K562 (cell line): ENCODE measurements around the gene GCSH. TPM values are rescaled to one million over a fixed set of nuclear protein-coding genes. Genes with fewer than 3 reads are reported as not detected.

Experiments
- ATAC-seq: fragments of 200-7000 bp; cut with Tn5 transposase; 3 replicates; pipeline ENCODE4 v1.9.1; 2020; ENCODE audit warnings: moderate library complexity
- BruUV-seq: library from RNA; stranded (reverse); fragments of 400-500 nt; replicated peaks from 2 replicates; lab custom pipeline; 2021; lab: Mats Ljungman, UMichigan
- CTCF ChIA-PET: fragments of 300-600 bp; formaldehyde crosslinking; extraction: SDS; loops from one replicate; lab custom pipeline; 2021; ENCODE audit warnings: low intra/inter-chr PET ratio; lab: Yijun Ruan, JAX
- POLR2A ChIA-PET: fragments of 300-600, 350-650 bp; sonication (Branson Sonifier 250); formaldehyde crosslinking; extraction: SDS; loops from one replicate; lab custom pipeline; 2021; ENCODE audit warnings: antibody characterized with exemption, inconsistent platforms; lab: Yijun Ruan, JAX
- DNase-seq, 4 experiments: peaks; one replicate each; pipeline versions ENCODE4 v3.0.0 to v3.0.0-alpha.2; 2011 to 2018; ENCODE audit warnings: low spot score in 3 of 4, mixed read lengths in 3 of 4; ENCODE audit errors: extremely low read depth in 1 of 4
- FAIRE-seq: peaks from 2 replicates; lab custom pipeline; 2011; peaks lifted over from hg19 to GRCh38; lab: Jason Lieb, UNC
- H2AFZ ChIP-seq: 2 replicates; pipeline ENCODE4 v1.6.0; 2011; ENCODE audit warnings: low read depth, low read length, control low read depth, inconsistent platforms
- H3K27ac ChIP-seq: fragments of 200-600 bp; 3 replicates; pipeline ENCODE4 v1.8.0; 2011; ENCODE audit warnings: low read depth, mild to moderate bottlenecking, control low read depth, inconsistent platforms, low read length, moderate library complexity, mixed read lengths; ENCODE audit errors: extremely low read depth
- H3K27me3 ChIP-seq, 2 experiments: fragments of 300-600 bp in 1 of 2; 2 replicates in 1 of 2; 3 replicates in 1 of 2; pipeline versions ENCODE4 v1.6.0 to v1.8.0; 2011; ENCODE audit warnings: inconsistent platforms in 2 of 2, low read length in 2 of 2, mild to moderate bottlenecking in 1 of 2, mixed read lengths in 1 of 2, moderate library complexity in 1 of 2; ENCODE audit not compliant: control insufficient read depth in 2 of 2, insufficient read depth in 2 of 2
- H3K36me3 ChIP-seq: fragments of 300-600 bp; 3 replicates; pipeline ENCODE4 v1.8.0; 2011; ENCODE audit warnings: mild to moderate bottlenecking, low read length, inconsistent platforms; ENCODE audit not compliant: control insufficient read depth, insufficient read depth
- H3K4me1 ChIP-seq, 2 experiments: fragments of 200-600 bp in 1 of 2; replicated peaks in 1 of 2; 2 replicates in 1 of 2; 3 replicates in 1 of 2; pipeline versions ENCODE4 v1.5.1 to v1.8.0; 2011; ENCODE audit warnings: inconsistent platforms in 2 of 2, low read length in 2 of 2, mild to moderate bottlenecking in 1 of 2, mixed read lengths in 1 of 2, moderate library complexity in 1 of 2; ENCODE audit not compliant: control insufficient read depth in 2 of 2, insufficient read depth in 2 of 2
- H3K4me2 ChIP-seq: 2 replicates; pipeline ENCODE4 v1.6.1; 2011; ENCODE audit warnings: low read length, control low read depth, inconsistent platforms, mixed read lengths; ENCODE audit not compliant: insufficient read depth
- H3K4me3 ChIP-seq: fragments of 200-600 bp; sonication (generic), shearing (Covaris generic); 2 replicates; pipeline ENCODE4 v1.5.1; 2016; ENCODE audit warnings: control low read depth, inconsistent platforms
- H3K79me2 ChIP-seq: fragments of 200-600 bp; 3 replicates; pipeline ENCODE4 v1.8.0; 2011; ENCODE audit warnings: low read length, inconsistent platforms; ENCODE audit not compliant: control insufficient read depth, insufficient read depth
- H3K9ac ChIP-seq, 2 experiments: 2 replicates each; pipeline versions ENCODE4 v1.6.0 to v1.6.1; 2011; ENCODE audit warnings: low read depth in 2 of 2, low read length in 2 of 2, control low read depth in 1 of 2, inconsistent platforms in 1 of 2, mild to moderate bottlenecking in 1 of 2, mixed read lengths in 1 of 2; ENCODE audit not compliant: insufficient read depth in 1 of 2
- H3K9me1 ChIP-seq: one replicate; pipeline ENCODE4 v1.6.0; 2011; ENCODE audit warnings: inconsistent platforms, mild to moderate bottlenecking, low read length, moderate library complexity; ENCODE audit not compliant: control insufficient read depth, insufficient read depth
- H3K9me3 ChIP-seq: replicated peaks from 2 replicates; pipeline ENCODE4 v1.5.1; 2011; ENCODE audit warnings: low read depth, low read length, inconsistent platforms; ENCODE audit not compliant: control insufficient read depth, insufficient read depth
- H4K20me1 ChIP-seq: replicated peaks from 2 replicates; pipeline ENCODE4 v1.6.1; 2011; ENCODE audit warnings: low read length, inconsistent platforms, mixed read lengths; ENCODE audit not compliant: control insufficient read depth, insufficient read depth
- CHD1 ChIP-seq: fragments of 200-600 bp; sonication (generic); IDR thresholded peaks from one replicate; pipeline ENCODE4 v1.6.1; 2012; ENCODE audit warnings: mild to moderate bottlenecking, moderate library complexity, low read length, inconsistent platforms
- PTBP1 ChIP-seq: fragments of 200-400 bp; formaldehyde crosslinking; IDR thresholded peaks from 2 replicates; pipeline ENCODE4 v1.6.1; 2017; ENCODE audit warnings: low read depth, low read length
- RB1 ChIP-seq: fragments of 450-650 bp; IDR thresholded peaks from 2 replicates; pipeline ENCODE4 v1.6.1; 2017; ENCODE audit warnings: low read depth, mild to moderate bottlenecking
- RBM22 ChIP-seq: fragments of 200-400 bp; formaldehyde crosslinking; IDR thresholded peaks from 2 replicates; pipeline ENCODE4 v1.6.1; 2018; ENCODE audit warnings: low read length, low read depth; ENCODE audit not compliant: poor library complexity, severe bottlenecking
- RCOR1 ChIP-seq, 2 experiments: IDR thresholded peaks; 2 replicates each; pipeline ENCODE4 v1.6.1; 2012; ENCODE audit warnings: low read depth in 2 of 2, low read length in 2 of 2, borderline replicate concordance in 1 of 2, improper control_type of control experiment in 1 of 2
- SLC30A9 ChIP-seq: fragments of 250-450 bp; sonication (Bioruptor Pico); IDR thresholded peaks from 2 replicates; pipeline ENCODE4 v1.8.0; 2022; ENCODE audit warnings: mild to moderate bottlenecking, moderate library complexity
- SRSF7 ChIP-seq: fragments of 200-400 bp; formaldehyde crosslinking; optimal IDR thresholded peaks from 2 replicates; pipeline ENCODE3; 2017; ENCODE audit warnings: mild to moderate bottlenecking, low read depth, low read length
- STAT6 ChIP-seq: sonication (generic); formaldehyde crosslinking; IDR thresholded peaks from 2 replicates; pipeline ENCODE4 v1.8.1; 2023; ENCODE audit warnings: mild to moderate bottlenecking, missing genetic modification reagents
- SUPT5H ChIP-seq: fragments of 450-650 bp; IDR thresholded peaks from 2 replicates; pipeline ENCODE4 v1.6.1; 2016
- TCFL5 ChIP-seq: fragments of 250-450 bp; sonication (Bioruptor Pico); conservative IDR thresholded peaks from 2 replicates; pipeline ENCODE4 v1.6.1; 2021; ENCODE audit warnings: mild to moderate bottlenecking, moderate library complexity, matching md5 sums
- ZNF143 ChIP-seq: sonication (generic); formaldehyde crosslinking; IDR thresholded peaks from 2 replicates; pipeline ENCODE4 v1.9.0; 2022; ENCODE audit warnings: mild to moderate bottlenecking, missing genetic modification reagents
- ZNF282 ChIP-seq: sonication (generic); formaldehyde crosslinking; IDR thresholded peaks from 2 replicates; pipeline ENCODE4 v1.8.1; 2023; ENCODE audit warnings: missing genetic modification reagents
- WGBS: fragments of 100-300 bp; shearing (Covaris generic); methylation state at CpG from one replicate; pipeline ENCODE4 v1.1.6; 2016; ENCODE audit warnings: low coverage, mixed read lengths; ENCODE audit not compliant: insufficient coverage; ENCODE audit errors: missing lambda C conversion rate; 5-methylcytosine and 5-hydroxymethylcytosine counted together
- in situ Hi-C: fragments of 300-500 bp; cut with MboI; formaldehyde crosslinking; loops from 4 replicates; pipeline ENCODE4 v1.15.0; 2018; ENCODE audit warnings: inconsistent platforms, mixed read lengths
- intact Hi-C: fragments of 100-400 bp; cut with micrococcal nuclease; formaldehyde crosslinking; loops from 2 replicates; pipeline ENCODE4 v1.14.2; 2022
- polyA plus RNA-seq, 8 experiments: library from polyadenylated mRNA; depleted of rRNA in 4 of 8; stranded (reverse) in 5 of 8; unstranded in 3 of 8; fragments of >200 nt; fragmentation: Nextera tagmentation in 2 of 8; fragmentation: Illumina TruSeq in 1 of 8; extraction: Ambion mirVana in 2 of 8; extraction: Trizol in 1 of 8; gene quantifications; 2 replicates each; pipeline versions ENCODE4 v1.2.1 to v1.2.3, GENCODE V29; 2011 to 2014; ENCODE audit warnings: inconsistent platforms in 1 of 8, missing spikeins in 1 of 8
- total RNA-seq, 7 experiments: library from RNA; depleted of rRNA in 6 of 7; stranded (reverse); fragments of >200 nt in 6 of 7; fragmentation: Illumina TruSeq in 2 of 7; extraction: Trizol in 2 of 7; gene quantifications; 2 replicates each; pipeline versions ENCODE4 v1.2.1 to v1.2.3, GENCODE V29; 2011 to 2021; ENCODE audit warnings: low replicate concordance in 1 of 7

Gene GCSH
- total and polyA plus RNA-seq, 9 of the 15 experiments (the other 6 are each of a cell fraction or from before 2014, with no cell fraction given), result 35.0 to 121 (median 89.0) TPM

- H3K4me2 ChIP-seq, result no peak overlapping the region
- H3K36me3 ChIP-seq, result peaks cover 81% of the 10 kb centered on the region
- in situ Hi-C loops (no loop called here), intact Hi-C loops (no loop called here)
- no peak overlapping the region for H3K27ac ChIP-seq
- H3K27me3 ChIP-seq, result no peaks in the 10 kb centered on the region
- no peak for TF ChIP-seq TCFL5 (CRISPR knock-in tag)
- TF ChIP-seq PTBP1, result no peak
- TF ChIP-seq SLC30A9 (CRISPR knock-in tag), result no peak
- no peak for TF ChIP-seq RCOR1 (IDR thresholded peaks at IDR 0.05; ENCODE audit: borderline replicate concordance in 1 of 2, low read depth in 2 of 2, low read length in 2 of 2)
- no peak for TF ChIP-seq SUPT5H
- TF ChIP-seq ZNF143 (CRISPR knock-in tag), result no peak
- no peak for TF ChIP-seq RB1
- TF ChIP-seq ZNF282 (CRISPR knock-in tag), result no peak
- no peak for TF ChIP-seq SRSF7
- TF ChIP-seq STAT6 (CRISPR knock-in tag), result no peak
- TF ChIP-seq RBM22, result no peak
- TF ChIP-seq CHD1, result no peak
- no peak overlapping the region for H3K4me3 ChIP-seq
- H3K9ac ChIP-seq, result no peak overlapping the region
- H4K20me1 ChIP-seq, result no peaks in the 10 kb centered on the region; the same call in 1 of the 2 replicates
- no peaks in the 10 kb centered on the region for H3K9me3 ChIP-seq
- no TSS peak for BruUV-seq
- no peak for ATAC-seq
- H3K9me1 ChIP-seq, result no peaks in the 10 kb centered on the region
- FAIRE-seq, result no peak
- H2AFZ ChIP-seq, result no peak overlapping the region
- peaks cover 20% of the 10 kb centered on the region for H3K79me2 ChIP-seq
- ChIA-PET POLR2A (no interaction called here), CTCF (no interaction called here)
- peaks cover 0 to 7% of the 10 kb centered on the region in 2 experiments; a peak in 4 of 5 replicates for H3K4me1 ChIP-seq
- WGBS, result 88% methylated on average over 4 of the region's 4 CpGs
- no peak for DNase-seq
Observed at GRCh38 chr16:81041696-81042095, 54.5 kb downstream of the GCSH start.
